H1 (cell line): ENCODE data around the gene MFAP3. TPM values are rescaled to one million over a fixed set of nuclear protein-coding genes. Genes with fewer than 3 reads are reported as not detected.

Source experiments
- CTCF ChIA-PET: fragments of 300-600 bp; sonication (Branson Sonifier 250); formaldehyde crosslinking; loops from one replicate; lab custom pipeline; 2021; ENCODE audit not compliant: partially characterized antibody; lab: Charles Lee
- POLR2A ChIA-PET: fragments of 300-600 bp; sonication (Branson Sonifier 250); formaldehyde crosslinking; loops from one replicate; lab custom pipeline; 2021; ENCODE audit warnings: inconsistent platforms; ENCODE audit not compliant: partially characterized antibody; lab: Charles Lee
- DNase-seq, 2 experiments: peaks; one replicate each; pipeline versions ENCODE4 v3.0.0 to v3.0.0-alpha.2; 2010 to 2022; ENCODE audit warnings: low spot score in 2 of 2, low read depth in 1 of 2, mixed read lengths in 1 of 2
- FAIRE-seq: peaks from 2 replicates; lab custom pipeline; 2011; peaks lifted over from hg19 to GRCh38; lab: Jason Lieb, UNC
- H2AFZ ChIP-seq: 2 replicates; pipeline ENCODE4 v1.8.1; 2012; ENCODE audit warnings: low read length, inconsistent platforms
- H2AK5ac ChIP-seq: 2 replicates; pipeline ENCODE4 v1.6.1; 2013; ENCODE audit warnings: low read depth, low read length
- H2BK120ac ChIP-seq: replicated peaks from 2 replicates; pipeline ENCODE3; 2013; ENCODE audit warnings: low read depth, low read length, inconsistent platforms
- H2BK12ac ChIP-seq: 2 replicates; pipeline ENCODE4 v1.6.1; 2013; ENCODE audit warnings: low read depth, low read length
- H2BK15ac ChIP-seq: 2 replicates; pipeline ENCODE4 v1.6.1; 2013; ENCODE audit warnings: low read length
- H2BK20ac ChIP-seq: 2 replicates; pipeline ENCODE4 v1.6.1; 2013; ENCODE audit warnings: low read length
- H2BK5ac ChIP-seq: 2 replicates; pipeline ENCODE4 v1.6.1; 2013; ENCODE audit warnings: low read depth, low read length
- H3K14ac ChIP-seq: 2 replicates; pipeline ENCODE4 v1.6.1; 2013; ENCODE audit warnings: inconsistent platforms; ENCODE audit not compliant: insufficient read length
- H3K18ac ChIP-seq: 2 replicates; pipeline ENCODE4 v1.6.1; 2013; ENCODE audit warnings: low read length; ENCODE audit errors: extremely low read depth
- H3K23ac ChIP-seq: 2 replicates; pipeline ENCODE4 v1.6.1; 2013; ENCODE audit warnings: inconsistent platforms; ENCODE audit not compliant: insufficient read length
- H3K23me2 ChIP-seq: 2 replicates; pipeline ENCODE4 v1.6.1; 2013; ENCODE audit warnings: low read depth, low read length
- H3K27ac ChIP-seq: 2 replicates; pipeline ENCODE4 v1.6.1; 2011; ENCODE audit warnings: low read depth, low read length, inconsistent platforms
- H3K27me3 ChIP-seq, 4 experiments: replicated peaks in 1 of 4; 1 replicate in 1 of 4; 2 replicates in 3 of 4; pipeline versions ENCODE4 v1.6.1 to v1.8.1; 2011 to 2013; ENCODE audit warnings: low read length in 3 of 4, mild to moderate bottlenecking in 3 of 4, inconsistent platforms in 2 of 4, mixed read lengths in 2 of 4, moderate library complexity in 1 of 4; ENCODE audit not compliant: control insufficient read depth in 3 of 4, insufficient read depth in 3 of 4; ENCODE audit errors: extremely low read depth in 1 of 4
- H3K36me3 ChIP-seq, 4 experiments: 2 replicates each; pipeline versions ENCODE4 v1.6.1 to v1.8.1; 2011 to 2013; ENCODE audit warnings: mild to moderate bottlenecking in 4 of 4, low read length in 3 of 4, moderate library complexity in 2 of 4, control low read depth in 1 of 4, inconsistent platforms in 1 of 4; ENCODE audit not compliant: insufficient read depth in 4 of 4, control insufficient read depth in 2 of 4
- H3K4ac ChIP-seq: replicated peaks from 2 replicates; pipeline ENCODE3; 2013; ENCODE audit warnings: low read length, low read depth, mixed read lengths, inconsistent platforms; ENCODE audit not compliant: insufficient read length
- H3K4me1 ChIP-seq, 4 experiments: replicated peaks in 1 of 4; 1 replicate in 1 of 4; 2 replicates in 3 of 4; pipeline versions ENCODE4 v1.6.1 to v1.8.1; 2011 to 2013; ENCODE audit warnings: low read length in 3 of 4, inconsistent platforms in 2 of 4, mixed read lengths in 1 of 4; ENCODE audit not compliant: insufficient read depth in 4 of 4, control insufficient read depth in 3 of 4
- H3K4me2 ChIP-seq, 2 experiments: 2 replicates each; pipeline versions ENCODE4 v1.6.1 to v1.8.1; 2011 to 2013; ENCODE audit warnings: low read depth in 2 of 2, low read length in 2 of 2, control low read depth in 1 of 2, inconsistent platforms in 1 of 2, mild to moderate bottlenecking in 1 of 2; ENCODE audit not compliant: insufficient read depth in 1 of 2
- H3K4me3 ChIP-seq, 4 experiments: fragments of 200-600, 300-600 bp in 1 of 4; sonication (generic), shearing (Covaris generic), sonication (Bioruptor Twin) in 1 of 4; 2 replicates each; pipeline versions ENCODE4 v1.5.1 to v1.8.1; 2011 to 2016; ENCODE audit warnings: low read length in 4 of 4, low read depth in 3 of 4, control low read depth in 2 of 4, inconsistent platforms in 2 of 4, mild to moderate bottlenecking in 2 of 4, mixed read lengths in 1 of 4, moderate library complexity in 1 of 4; ENCODE audit not compliant: insufficient read depth in 2 of 4; ENCODE audit errors: extremely low read depth in 1 of 4
- H3K56ac ChIP-seq: replicated peaks from 2 replicates; pipeline ENCODE3; 2013; ENCODE audit warnings: low read depth, mild to moderate bottlenecking, mixed read lengths, low read length, inconsistent platforms; ENCODE audit not compliant: insufficient read length
- H3K79me1 ChIP-seq: 2 replicates; pipeline ENCODE4 v1.6.1; 2013; ENCODE audit warnings: low read depth, low read length, control low read depth
- H3K79me2 ChIP-seq, 2 experiments: 2 replicates each; pipeline versions ENCODE4 v1.6.1 to v1.8.1; 2012 to 2013; ENCODE audit warnings: low read length in 2 of 2, mild to moderate bottlenecking in 2 of 2, inconsistent platforms in 1 of 2; ENCODE audit not compliant: insufficient read depth in 2 of 2, control insufficient read depth in 1 of 2
- H3K9ac ChIP-seq, 4 experiments: replicated peaks in 1 of 4; 1 replicate in 1 of 4; 2 replicates in 3 of 4; pipeline versions ENCODE4 v1.6.1 to v1.8.1; 2011 to 2013; ENCODE audit warnings: low read depth in 3 of 4, low read length in 3 of 4, control low read depth in 2 of 4, mild to moderate bottlenecking in 2 of 4, moderate library complexity in 2 of 4, inconsistent platforms in 1 of 4; ENCODE audit errors: extremely low read depth in 1 of 4
- H3K9me3 ChIP-seq, 2 experiments: 2 replicates each; pipeline versions ENCODE4 v1.6.1 to v1.8.1; 2012 to 2013; ENCODE audit warnings: mild to moderate bottlenecking in 2 of 2, moderate library complexity in 2 of 2, control low read depth in 1 of 2, inconsistent platforms in 1 of 2, low read depth in 1 of 2, low read length in 1 of 2, mixed read lengths in 1 of 2; ENCODE audit not compliant: insufficient read depth in 2 of 2
- H4K20me1 ChIP-seq, 2 experiments: replicated peaks in 1 of 2; 2 replicates each; pipeline versions ENCODE3 to v1.8.1; 2011 to 2013; ENCODE audit warnings: inconsistent platforms in 2 of 2, low read length in 2 of 2, mild to moderate bottlenecking in 1 of 2; ENCODE audit not compliant: insufficient read depth in 2 of 2, control insufficient read depth in 1 of 2
- H4K5ac ChIP-seq: 2 replicates; pipeline ENCODE4 v1.6.1; 2013; ENCODE audit warnings: low read length, low read depth, mixed read lengths, inconsistent platforms; ENCODE audit not compliant: insufficient read length
- H4K8ac ChIP-seq: 2 replicates; pipeline ENCODE4 v1.8.0; 2013; ENCODE audit warnings: mild to moderate bottlenecking, moderate library complexity, low read length, inconsistent platforms; ENCODE audit not compliant: insufficient read depth; ENCODE audit errors: extremely low read depth
- H4K91ac ChIP-seq: replicated peaks from 2 replicates; pipeline ENCODE3; 2013; ENCODE audit warnings: low read length, mixed read lengths, inconsistent platforms; ENCODE audit not compliant: insufficient read length
- ASH2L ChIP-seq: fragments of 200-600, 300-600 bp; sonication (generic); IDR thresholded peaks from one replicate; pipeline ENCODE4 v1.7.1; 2017; ENCODE audit warnings: low read length
- BACH1 ChIP-seq: IDR thresholded peaks from 2 replicates; pipeline ENCODE4 v1.6.1; 2012; ENCODE audit warnings: low read length, improper control_type of control experiment
- BRCA1 ChIP-seq: IDR thresholded peaks from 2 replicates; pipeline ENCODE4 v1.6.1; 2012; ENCODE audit warnings: low read depth, low read length, improper control_type of control experiment
- CHD1 ChIP-seq: IDR thresholded peaks from 2 replicates; pipeline ENCODE4 v1.6.1; 2012; ENCODE audit warnings: low read depth, low read length, improper control_type of control experiment
- POLR2A ChIP-seq, 2 experiments: IDR thresholded peaks; 1 replicate in 1 of 2; 2 replicates in 1 of 2; pipeline ENCODE4 v1.6.1; 2011; ENCODE audit warnings: low read depth in 2 of 2, low read length in 2 of 2, mild to moderate bottlenecking in 2 of 2; ENCODE audit errors: control extremely low read depth in 1 of 2
- SP1 ChIP-seq: IDR thresholded peaks from 2 replicates; pipeline ENCODE4 v1.6.1; 2011; ENCODE audit warnings: low read depth, low read length
- SP4 ChIP-seq: IDR thresholded peaks from 2 replicates; pipeline ENCODE4 v1.6.1; 2012; ENCODE audit warnings: low read length, inconsistent platforms
- SUZ12 ChIP-seq: fragments of 200-600 bp; sonication (generic); IDR thresholded peaks from 2 replicates; pipeline ENCODE4 v1.6.1; 2012; ENCODE audit warnings: mild to moderate bottlenecking, inconsistent platforms, low read length, moderate library complexity, mixed read lengths
- WGBS, 2 experiments: shearing (Covaris generic) in 1 of 2; methylation state at CpG; one replicate each; pipeline versions ENCODE4 v1.1.6 to v1.1.7; 2013 to 2015; ENCODE audit warnings: low lambda C conversion rate in 2 of 2, mixed read lengths in 2 of 2, inconsistent platforms in 1 of 2, low coverage in 1 of 2, missing lambda C conversion rate in 1 of 2; ENCODE audit not compliant: insufficient replicate concordance in 2 of 2, insufficient coverage in 1 of 2, insufficient read length in 1 of 2; ENCODE audit errors: extremely low coverage in 1 of 2, missing lambda C conversion rate in 1 of 2; 5-methylcytosine and 5-hydroxymethylcytosine counted together
- polyA plus RNA-seq, 7 experiments: library from polyadenylated mRNA; depleted of rRNA in 3 of 7; stranded (reverse) in 5 of 7; unstranded in 2 of 7; fragments of >200 nt in 5 of 7; fragments of 200-250 nt in 2 of 7; gene quantifications; 1 replicate in 5 of 7; 2 replicates in 1 of 7; 4 replicates in 1 of 7; pipeline versions ENCODE4 v1.2.1 to v1.2.3, GENCODE V29; 2011 to 2013; ENCODE audit warnings: missing spikeins in 2 of 7, mixed read lengths in 2 of 7
- total RNA-seq: library from RNA; stranded (reverse); fragmentation: NEBNext Ultra II Directional; extraction: Animal tissue kit (Norgen Biotek cat#: 25700); gene quantifications from 2 replicates; pipeline ENCODE4 v1.2.1, GENCODE V29; 2021
- TF ChIP-seq, protein P1 (sequence below): IDR thresholded peaks from 2 replicates; pipeline ENCODE4 v1.6.1; 2012; ENCODE audit warnings: low read length, inconsistent platforms

Gene MFAP3
- total and polyA plus RNA-seq, 2 of the 8 experiments (the other 6 are each of a cell fraction or from before 2014, with no cell fraction given) = 13.7 to 27.0 TPM

DNA sequence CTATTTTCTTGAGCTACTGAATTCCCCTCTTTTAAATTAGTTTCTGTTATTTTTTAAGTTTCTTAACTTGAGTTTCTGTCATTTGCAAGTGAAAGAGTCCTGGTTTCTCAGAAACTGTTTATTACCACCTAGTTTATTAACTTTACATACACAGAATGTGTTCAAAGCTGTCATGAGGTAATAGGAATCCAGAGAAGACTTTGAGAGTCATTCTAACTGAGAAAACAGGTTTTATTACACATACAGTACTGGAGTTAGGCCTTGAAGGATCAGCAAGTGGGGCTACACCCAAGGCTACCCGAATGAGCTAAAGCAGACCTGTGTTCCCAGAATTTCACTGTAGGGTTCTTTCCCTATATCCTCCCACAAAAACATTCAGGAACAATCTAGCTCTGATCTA, 33.1 kb upstream of the MFAP3 start:
- H4K8ac ChIP-seq = no peak overlapping the region
- no peak overlapping the region for H3K4me2 ChIP-seq
- no peaks in the 10 kb centered on the region for H3K27me3 ChIP-seq
- no peaks in the 10 kb centered on the region for H3K4me1 ChIP-seq
- no peak overlapping the region for H2BK15ac ChIP-seq
- no peak overlapping the region for H2BK20ac ChIP-seq
- no peak overlapping the region for H2AFZ ChIP-seq
- no peak overlapping the region for H3K4ac ChIP-seq
- H3K79me1 ChIP-seq = no peaks in the 10 kb centered on the region
- no peaks in the 10 kb centered on the region for H3K79me2 ChIP-seq
- H3K36me3 ChIP-seq = no peaks in the 10 kb centered on the region
- no peak overlapping the region for H3K23ac ChIP-seq
- H4K5ac ChIP-seq = no peak overlapping the region
- no peak overlapping the region for H2BK120ac ChIP-seq
- no peaks in the 10 kb centered on the region for H3K9me3 ChIP-seq
- no peak overlapping the region for H3K4me3 ChIP-seq
- no peak overlapping the region for H2AK5ac ChIP-seq
- H3K56ac ChIP-seq = no peak overlapping the region
- H2BK12ac ChIP-seq = no peak overlapping the region
- no peak overlapping the region for H3K18ac ChIP-seq
- H3K9ac ChIP-seq = no peak overlapping the region
- no peaks in the 10 kb centered on the region for H3K23me2 ChIP-seq
- no peak for DNase-seq
- POLR2A ChIA-PET = interaction anchor here (0.6 kb wide), 1 partner anchor 845 kb away, joined by 3 read pairs; the partner anchor contains the start of gene FAXDC2
- H4K20me1 ChIP-seq = no peaks in the 10 kb centered on the region
- no peak overlapping the region for H3K27ac ChIP-seq
- H2BK5ac ChIP-seq = no peak overlapping the region
- no peak overlapping the region for H3K14ac ChIP-seq
- 81% methylated on average over 1 of the region's 1 CpG; no CpG with 5 or more reads in 1 of the 2 experiments for WGBS, 2 experiments
- TF ChIP-seq SP1 (no peak), BACH1 (no peak), BRCA1 (no peak), POLR2A (IDR thresholded peaks at IDR 0.05; ENCODE audit: control extremely low read depth in 1 of 2, low read depth in 2 of 2, low read length in 2 of 2) (no peak), SP4 (no peak), CHD1 (no peak), ASH2L (no peak), SUZ12 (no peak)
- TF ChIP-seq, protein P1, sequence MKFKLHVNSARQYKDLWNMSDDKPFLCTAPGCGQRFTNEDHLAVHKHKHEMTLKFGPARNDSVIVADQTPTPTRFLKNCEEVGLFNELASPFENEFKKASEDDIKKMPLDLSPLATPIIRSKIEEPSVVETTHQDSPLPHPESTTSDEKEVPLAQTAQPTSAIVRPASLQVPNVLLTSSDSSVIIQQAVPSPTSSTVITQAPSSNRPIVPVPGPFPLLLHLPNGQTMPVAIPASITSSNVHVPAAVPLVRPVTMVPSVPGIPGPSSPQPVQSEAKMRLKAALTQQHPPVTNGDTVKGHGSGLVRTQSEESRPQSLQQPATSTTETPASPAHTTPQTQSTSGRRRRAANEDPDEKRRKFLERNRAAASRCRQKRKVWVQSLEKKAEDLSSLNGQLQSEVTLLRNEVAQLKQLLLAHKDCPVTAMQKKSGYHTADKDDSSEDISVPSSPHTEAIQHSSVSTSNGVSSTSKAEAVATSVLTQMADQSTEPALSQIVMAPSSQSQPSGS = no peak
- TF ChIP-seq, all 59 proteins: peak for 0
- CTCF ChIA-PET = interaction anchor here (0.6 to 1.5 kb wide), 5 partner anchors 12 to 175 kb away, joined by 3 to 5 read pairs (median 3); no protein-coding TSS in a partner anchor
- H4K91ac ChIP-seq = no peak overlapping the region
- FAIRE-seq = no peak
